GM23338 (cell line): Measurements from ENCODE around the gene ALOX15B. TPM values are rescaled to one million over a fixed set of nuclear protein-coding genes. Genes with fewer than 3 reads are reported as not detected.

Experiments
- ATAC-seq: fragments of 200-7000 bp; cut with Tn5 transposase; 3 replicates; pipeline ENCODE4 v1.9.1; 2020
- DNase-seq: peaks from one replicate; pipeline ENCODE4 v3.0.0-alpha.2; 2015; ENCODE audit warnings: low spot score
- H2AFZ ChIP-seq: fragments of 200-600 bp; sonication (generic); 2 replicates; pipeline ENCODE4 v1.8.0; 2016; ENCODE audit warnings: antibody characterized with exemption, mild to moderate bottlenecking, moderate library complexity
- H3F3A ChIP-seq: fragments of 200-600 bp; sonication (generic); replicated peaks from 2 replicates; pipeline ENCODE4 v1.8.0; 2017; ENCODE audit warnings: antibody characterized with exemption, mixed run types, low read depth
- H3K27ac ChIP-seq: fragments of 200-600 bp; sonication (generic); 2 replicates; pipeline ENCODE4 v1.6.1; 2016; ENCODE audit warnings: low read depth
- H3K27me3 ChIP-seq: fragments of 200-600 bp; sonication (generic); 2 replicates; pipeline ENCODE4 v1.8.0; 2016; ENCODE audit warnings: mild to moderate bottlenecking, mixed run types, moderate library complexity; ENCODE audit not compliant: insufficient read depth
- H3K36me3 ChIP-seq: fragments of 200-600 bp; sonication (generic); 2 replicates; pipeline ENCODE4 v1.8.0; 2016; ENCODE audit warnings: mild to moderate bottlenecking; ENCODE audit not compliant: insufficient read depth
- H3K4me1 ChIP-seq: fragments of 200-600 bp; sonication (generic); 2 replicates; pipeline ENCODE4 v1.8.0; 2016; ENCODE audit warnings: mild to moderate bottlenecking, moderate library complexity; ENCODE audit not compliant: insufficient read depth
- H3K4me2 ChIP-seq: fragments of 200-600 bp; sonication (generic); 2 replicates; pipeline ENCODE4 v1.7.1; 2017; ENCODE audit warnings: mixed run types
- H3K4me3 ChIP-seq: fragments of 200-600 bp; sonication (generic); 2 replicates; pipeline ENCODE4 v1.6.1; 2016; ENCODE audit warnings: mixed run types
- H3K79me2 ChIP-seq: fragments of 200-600 bp; sonication (generic); replicated peaks from 2 replicates; pipeline ENCODE4 v1.8.0; 2017; ENCODE audit warnings: mild to moderate bottlenecking; ENCODE audit not compliant: insufficient read depth
- H3K9me2 ChIP-seq: fragments of 200-600 bp; sonication (generic); 2 replicates; pipeline ENCODE4 v1.8.0; 2017; ENCODE audit not compliant: insufficient read depth
- H4K20me1 ChIP-seq: fragments of 200-600 bp; sonication (generic); replicated peaks from 2 replicates; pipeline ENCODE4 v1.8.0; 2017; ENCODE audit warnings: mild to moderate bottlenecking; ENCODE audit not compliant: insufficient read depth
- H3K27ac Mint-ChIP-seq: 2 replicates; pipeline ENCODE4 v1.8.0; 2020; ENCODE audit warnings: inconsistent platforms, mild to moderate bottlenecking, moderate library complexity, mixed read lengths
- H3K27me3 Mint-ChIP-seq: 3 replicates; pipeline ENCODE4 v1.8.0; 2022; ENCODE audit warnings: low read depth, mild to moderate bottlenecking, moderate library complexity, mixed read lengths, inconsistent platforms; ENCODE audit not compliant: insufficient read depth, poor library complexity
- H3K36me3 Mint-ChIP-seq: 3 replicates; pipeline ENCODE4 v1.8.0; 2021; ENCODE audit warnings: low read depth, mild to moderate bottlenecking, inconsistent platforms, moderate library complexity, mixed read lengths
- H3K4me1 Mint-ChIP-seq: 3 replicates; pipeline ENCODE4 v1.8.0; 2020; ENCODE audit warnings: mild to moderate bottlenecking, inconsistent platforms, mixed read lengths
- H3K4me3 Mint-ChIP-seq: 3 replicates; pipeline ENCODE4 v1.8.0; 2021; ENCODE audit warnings: moderate library complexity, mild to moderate bottlenecking, inconsistent platforms, mixed read lengths
- H3K9me3 Mint-ChIP-seq: 3 replicates; pipeline ENCODE4 v1.8.0; 2020; ENCODE audit warnings: moderate library complexity, mild to moderate bottlenecking, inconsistent platforms, mixed read lengths
- CREB1 ChIP-seq: fragments of 250-450 bp; sonication (Bioruptor Pico); IDR thresholded peaks from 2 replicates; pipeline ENCODE4 v1.5.0; 2020; ENCODE audit warnings: low read depth, mild to moderate bottlenecking, moderate library complexity
- ETS1 ChIP-seq: IDR thresholded peaks from 2 replicates; pipeline ENCODE4 v1.6.1; 2016; ENCODE audit warnings: antibody characterized with exemption
- EZH2 ChIP-seq: fragments of 200-600 bp; sonication (generic); IDR thresholded peaks from one replicate; pipeline ENCODE4 v1.8.0; 2017; ENCODE audit warnings: antibody characterized with exemption, mild to moderate bottlenecking, low read depth; ENCODE audit not compliant: unreplicated experiment
- EZH2phosphoT487 ChIP-seq: fragments of 200-600 bp; sonication (generic); IDR thresholded peaks from one replicate; pipeline ENCODE4 v1.8.1; 2018; ENCODE audit warnings: antibody characterized with exemption; ENCODE audit not compliant: unreplicated experiment
- JUNB ChIP-seq: IDR thresholded peaks from one replicate; pipeline ENCODE4 v1.6.1; 2016; ENCODE audit warnings: antibody characterized with exemption; ENCODE audit not compliant: unreplicated experiment
- NANOG ChIP-seq: IDR thresholded peaks from 2 replicates; pipeline ENCODE4 v1.6.1; 2016; ENCODE audit warnings: antibody characterized with exemption, borderline replicate concordance
- POLR2AphosphoS5 ChIP-seq: IDR thresholded peaks from 2 replicates; pipeline ENCODE4 v1.6.1; 2016; ENCODE audit warnings: antibody characterized with exemption, low read depth
- STAT1 ChIP-seq: IDR thresholded peaks from one replicate; pipeline ENCODE4 v1.6.1; 2016; ENCODE audit warnings: antibody characterized with exemption; ENCODE audit not compliant: unreplicated experiment
- ZNF114 ChIP-seq: fragments of 250-450 bp; sonication (Bioruptor Pico); IDR thresholded peaks from 2 replicates; pipeline ENCODE4 v1.5.0; 2020; ENCODE audit warnings: mild to moderate bottlenecking, moderate library complexity
- ZNF331 ChIP-seq: fragments of 250-450 bp; sonication (Bioruptor Pico); IDR thresholded peaks from 2 replicates; pipeline ENCODE4 v1.5.0; 2020; ENCODE audit warnings: low read depth, mild to moderate bottlenecking, moderate library complexity
- polyA plus RNA-seq: library from polyadenylated mRNA; unstranded; fragments of >200 nt; fragmentation: Nextera tagmentation; extraction: Ambion mirVana; gene quantifications from 2 replicates; pipeline ENCODE4 v1.2.1, GENCODE V29; 2016
- total RNA-seq: library from RNA; depleted of rRNA; stranded (reverse); fragments of >200 nt; shearing (Covaris generic); gene quantifications from 2 replicates; pipeline ENCODE4 v1.2.3, GENCODE V29; 2014
- TF ChIP-seq, protein P1 (sequence below), 2 experiments: fragments of 200-600 bp in 1 of 2; sonication (generic) in 1 of 2; conservative IDR thresholded peaks; 2 replicates each; pipeline versions ENCODE4 v1.5.1 to v1.6.1; 2016 to 2017; ENCODE audit warnings: antibody characterized with exemption in 2 of 2, low read depth in 2 of 2, mild to moderate bottlenecking in 2 of 2, moderate library complexity in 1 of 2
- TF ChIP-seq, protein P2 (sequence below): IDR thresholded peaks from one replicate; pipeline ENCODE4 v1.6.1; 2018; ENCODE audit warnings: antibody characterized with exemption; ENCODE audit not compliant: unreplicated experiment
- TF ChIP-seq, protein P3 (sequence below): fragments of 250-450 bp; sonication (Bioruptor Pico); IDR thresholded peaks from 2 replicates; pipeline ENCODE4 v1.5.0; 2020; ENCODE audit warnings: mild to moderate bottlenecking, moderate library complexity

Gene ALOX15B
- total and polyA plus RNA-seq, 2 experiments from 2014 or later, result 0.42 to 0.45 TPM

- peaks cover 16% of the 10 kb centered on the region for H3K27me3 Mint-ChIP-seq
- no peak for DNase-seq
Observed at GRCh38 chr17:8089728-8090127, 50.9 kb downstream of the ALOX15B start.

More at GRCh38 chr17:8089728-8090127, 50.9 kb downstream of the ALOX15B start:
- no peak for ATAC-seq
- H3K27me3 ChIP-seq, result 0 out of 2 replicates have a peak, but pooled peaks cover 5% of the 10 kb centered on the region
- H3K36me3 Mint-ChIP-seq, result no peaks in the 10 kb centered on the region
- H3K9me2 ChIP-seq, result no peaks in the 10 kb centered on the region
- H3K27ac Mint-ChIP-seq, result no peak overlapping the region
- no peak overlapping the region for H3K27ac ChIP-seq
- H2AFZ ChIP-seq, result no peak overlapping the region
- H4K20me1 ChIP-seq, result no peaks in the 10 kb centered on the region
- H3K79me2 ChIP-seq, result no peaks in the 10 kb centered on the region
- H3F3A ChIP-seq, result no peaks in the 10 kb centered on the region
- H3K36me3 ChIP-seq, result no peaks in the 10 kb centered on the region
- H3K9me3 Mint-ChIP-seq, result no peaks in the 10 kb centered on the region
- no peaks in the 10 kb centered on the region for H3K4me1 ChIP-seq
- H3K4me2 ChIP-seq, result no peak overlapping the region
- no peak overlapping the region for H3K4me3 ChIP-seq
- H3K4me1 Mint-ChIP-seq, result peaks cover 17% of the 10 kb centered on the region
- H3K4me3 Mint-ChIP-seq, result no peak overlapping the region
- TF ChIP-seq NANOG (no peak), CREB1 (CRISPR knock-in tag) (no peak), JUNB (no peak), EZH2phosphoT487 (no peak), ETS1 (no peak), ZNF114 (CRISPR knock-in tag) (no peak), POLR2AphosphoS5 (no peak), STAT1 (no peak), ZNF331 (no peak), EZH2 (no peak)
- TF ChIP-seq, protein P1, sequence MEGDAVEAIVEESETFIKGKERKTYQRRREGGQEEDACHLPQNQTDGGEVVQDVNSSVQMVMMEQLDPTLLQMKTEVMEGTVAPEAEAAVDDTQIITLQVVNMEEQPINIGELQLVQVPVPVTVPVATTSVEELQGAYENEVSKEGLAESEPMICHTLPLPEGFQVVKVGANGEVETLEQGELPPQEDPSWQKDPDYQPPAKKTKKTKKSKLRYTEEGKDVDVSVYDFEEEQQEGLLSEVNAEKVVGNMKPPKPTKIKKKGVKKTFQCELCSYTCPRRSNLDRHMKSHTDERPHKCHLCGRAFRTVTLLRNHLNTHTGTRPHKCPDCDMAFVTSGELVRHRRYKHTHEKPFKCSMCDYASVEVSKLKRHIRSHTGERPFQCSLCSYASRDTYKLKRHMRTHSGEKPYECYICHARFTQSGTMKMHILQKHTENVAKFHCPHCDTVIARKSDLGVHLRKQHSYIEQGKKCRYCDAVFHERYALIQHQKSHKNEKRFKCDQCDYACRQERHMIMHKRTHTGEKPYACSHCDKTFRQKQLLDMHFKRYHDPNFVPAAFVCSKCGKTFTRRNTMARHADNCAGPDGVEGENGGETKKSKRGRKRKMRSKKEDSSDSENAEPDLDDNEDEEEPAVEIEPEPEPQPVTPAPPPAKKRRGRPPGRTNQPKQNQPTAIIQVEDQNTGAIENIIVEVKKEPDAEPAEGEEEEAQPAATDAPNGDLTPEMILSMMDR (conservative IDR thresholded peaks at IDR 0.05; ENCODE audit: low read depth in 2 of 2), result no peak
- TF ChIP-seq, protein P2, sequence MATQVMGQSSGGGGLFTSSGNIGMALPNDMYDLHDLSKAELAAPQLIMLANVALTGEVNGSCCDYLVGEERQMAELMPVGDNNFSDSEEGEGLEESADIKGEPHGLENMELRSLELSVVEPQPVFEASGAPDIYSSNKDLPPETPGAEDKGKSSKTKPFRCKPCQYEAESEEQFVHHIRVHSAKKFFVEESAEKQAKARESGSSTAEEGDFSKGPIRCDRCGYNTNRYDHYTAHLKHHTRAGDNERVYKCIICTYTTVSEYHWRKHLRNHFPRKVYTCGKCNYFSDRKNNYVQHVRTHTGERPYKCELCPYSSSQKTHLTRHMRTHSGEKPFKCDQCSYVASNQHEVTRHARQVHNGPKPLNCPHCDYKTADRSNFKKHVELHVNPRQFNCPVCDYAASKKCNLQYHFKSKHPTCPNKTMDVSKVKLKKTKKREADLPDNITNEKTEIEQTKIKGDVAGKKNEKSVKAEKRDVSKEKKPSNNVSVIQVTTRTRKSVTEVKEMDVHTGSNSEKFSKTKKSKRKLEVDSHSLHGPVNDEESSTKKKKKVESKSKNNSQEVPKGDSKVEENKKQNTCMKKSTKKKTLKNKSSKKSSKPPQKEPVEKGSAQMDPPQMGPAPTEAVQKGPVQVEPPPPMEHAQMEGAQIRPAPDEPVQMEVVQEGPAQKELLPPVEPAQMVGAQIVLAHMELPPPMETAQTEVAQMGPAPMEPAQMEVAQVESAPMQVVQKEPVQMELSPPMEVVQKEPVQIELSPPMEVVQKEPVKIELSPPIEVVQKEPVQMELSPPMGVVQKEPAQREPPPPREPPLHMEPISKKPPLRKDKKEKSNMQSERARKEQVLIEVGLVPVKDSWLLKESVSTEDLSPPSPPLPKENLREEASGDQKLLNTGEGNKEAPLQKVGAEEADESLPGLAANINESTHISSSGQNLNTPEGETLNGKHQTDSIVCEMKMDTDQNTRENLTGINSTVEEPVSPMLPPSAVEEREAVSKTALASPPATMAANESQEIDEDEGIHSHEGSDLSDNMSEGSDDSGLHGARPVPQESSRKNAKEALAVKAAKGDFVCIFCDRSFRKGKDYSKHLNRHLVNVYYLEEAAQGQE, result no peak
- TF ChIP-seq, protein P3, sequence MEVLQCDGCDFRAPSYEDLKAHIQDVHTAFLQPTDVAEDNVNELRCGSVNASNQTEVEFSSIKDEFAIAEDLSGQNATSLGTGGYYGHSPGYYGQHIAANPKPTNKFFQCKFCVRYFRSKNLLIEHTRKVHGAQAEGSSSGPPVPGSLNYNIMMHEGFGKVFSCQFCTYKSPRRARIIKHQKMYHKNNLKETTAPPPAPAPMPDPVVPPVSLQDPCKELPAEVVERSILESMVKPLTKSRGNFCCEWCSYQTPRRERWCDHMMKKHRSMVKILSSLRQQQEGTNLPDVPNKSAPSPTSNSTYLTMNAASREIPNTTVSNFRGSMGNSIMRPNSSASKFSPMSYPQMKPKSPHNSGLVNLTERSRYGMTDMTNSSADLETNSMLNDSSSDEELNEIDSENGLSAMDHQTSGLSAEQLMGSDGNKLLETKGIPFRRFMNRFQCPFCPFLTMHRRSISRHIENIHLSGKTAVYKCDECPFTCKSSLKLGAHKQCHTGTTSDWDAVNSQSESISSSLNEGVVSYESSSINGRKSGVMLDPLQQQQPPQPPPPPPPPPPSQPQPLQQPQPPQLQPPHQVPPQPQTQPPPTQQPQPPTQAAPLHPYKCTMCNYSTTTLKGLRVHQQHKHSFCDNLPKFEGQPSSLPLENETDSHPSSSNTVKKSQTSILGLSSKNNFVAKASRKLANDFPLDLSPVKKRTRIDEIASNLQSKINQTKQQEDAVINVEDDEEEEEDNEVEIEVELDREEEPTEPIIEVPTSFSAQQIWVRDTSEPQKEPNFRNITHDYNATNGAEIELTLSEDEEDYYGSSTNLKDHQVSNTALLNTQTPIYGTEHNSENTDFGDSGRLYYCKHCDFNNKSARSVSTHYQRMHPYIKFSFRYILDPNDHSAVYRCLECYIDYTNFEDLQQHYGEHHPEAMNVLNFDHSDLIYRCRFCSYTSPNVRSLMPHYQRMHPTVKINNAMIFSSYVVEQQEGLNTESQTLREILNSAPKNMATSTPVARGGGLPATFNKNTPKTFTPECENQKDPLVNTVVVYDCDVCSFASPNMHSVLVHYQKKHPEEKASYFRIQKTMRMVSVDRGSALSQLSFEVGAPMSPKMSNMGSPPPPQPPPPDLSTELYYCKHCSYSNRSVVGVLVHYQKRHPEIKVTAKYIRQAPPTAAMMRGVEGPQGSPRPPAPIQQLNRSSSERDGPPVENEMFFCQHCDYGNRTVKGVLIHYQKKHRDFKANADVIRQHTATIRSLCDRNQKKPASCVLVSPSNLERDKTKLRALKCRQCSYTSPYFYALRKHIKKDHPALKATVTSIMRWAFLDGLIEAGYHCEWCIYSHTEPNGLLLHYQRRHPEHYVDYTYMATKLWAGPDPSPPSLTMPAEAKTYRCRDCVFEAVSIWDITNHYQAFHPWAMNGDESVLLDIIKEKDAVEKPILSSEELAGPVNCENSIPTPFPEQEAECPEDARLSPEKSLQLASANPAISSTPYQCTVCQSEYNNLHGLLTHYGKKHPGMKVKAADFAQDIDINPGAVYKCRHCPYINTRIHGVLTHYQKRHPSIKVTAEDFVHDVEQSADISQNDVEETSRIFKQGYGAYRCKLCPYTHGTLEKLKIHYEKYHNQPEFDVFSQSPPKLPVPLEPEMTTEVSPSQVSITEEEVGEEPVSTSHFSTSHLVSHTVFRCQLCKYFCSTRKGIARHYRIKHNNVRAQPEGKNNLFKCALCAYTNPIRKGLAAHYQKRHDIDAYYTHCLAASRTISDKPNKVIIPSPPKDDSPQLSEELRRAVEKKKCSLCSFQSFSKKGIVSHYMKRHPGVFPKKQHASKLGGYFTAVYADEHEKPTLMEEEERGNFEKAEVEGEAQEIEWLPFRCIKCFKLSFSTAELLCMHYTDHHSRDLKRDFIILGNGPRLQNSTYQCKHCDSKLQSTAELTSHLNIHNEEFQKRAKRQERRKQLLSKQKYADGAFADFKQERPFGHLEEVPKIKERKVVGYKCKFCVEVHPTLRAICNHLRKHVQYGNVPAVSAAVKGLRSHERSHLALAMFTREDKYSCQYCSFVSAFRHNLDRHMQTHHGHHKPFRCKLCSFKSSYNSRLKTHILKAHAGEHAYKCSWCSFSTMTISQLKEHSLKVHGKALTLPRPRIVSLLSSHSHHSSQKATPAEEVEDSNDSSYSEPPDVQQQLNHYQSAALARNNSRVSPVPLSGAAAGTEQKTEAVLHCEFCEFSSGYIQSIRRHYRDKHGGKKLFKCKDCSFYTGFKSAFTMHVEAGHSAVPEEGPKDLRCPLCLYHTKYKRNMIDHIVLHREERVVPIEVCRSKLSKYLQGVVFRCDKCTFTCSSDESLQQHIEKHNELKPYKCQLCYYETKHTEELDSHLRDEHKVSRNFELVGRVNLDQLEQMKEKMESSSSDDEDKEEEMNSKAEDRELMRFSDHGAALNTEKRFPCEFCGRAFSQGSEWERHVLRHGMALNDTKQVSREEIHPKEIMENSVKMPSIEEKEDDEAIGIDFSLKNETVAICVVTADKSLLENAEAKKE (CRISPR knock-in tag), result no peak
